ENCODE data around the gene TCFL5.
A peak's percentile ranks its signal among the peaks of the same experiment; 100 is the strongest.

TCFL5 gene

DNA sequence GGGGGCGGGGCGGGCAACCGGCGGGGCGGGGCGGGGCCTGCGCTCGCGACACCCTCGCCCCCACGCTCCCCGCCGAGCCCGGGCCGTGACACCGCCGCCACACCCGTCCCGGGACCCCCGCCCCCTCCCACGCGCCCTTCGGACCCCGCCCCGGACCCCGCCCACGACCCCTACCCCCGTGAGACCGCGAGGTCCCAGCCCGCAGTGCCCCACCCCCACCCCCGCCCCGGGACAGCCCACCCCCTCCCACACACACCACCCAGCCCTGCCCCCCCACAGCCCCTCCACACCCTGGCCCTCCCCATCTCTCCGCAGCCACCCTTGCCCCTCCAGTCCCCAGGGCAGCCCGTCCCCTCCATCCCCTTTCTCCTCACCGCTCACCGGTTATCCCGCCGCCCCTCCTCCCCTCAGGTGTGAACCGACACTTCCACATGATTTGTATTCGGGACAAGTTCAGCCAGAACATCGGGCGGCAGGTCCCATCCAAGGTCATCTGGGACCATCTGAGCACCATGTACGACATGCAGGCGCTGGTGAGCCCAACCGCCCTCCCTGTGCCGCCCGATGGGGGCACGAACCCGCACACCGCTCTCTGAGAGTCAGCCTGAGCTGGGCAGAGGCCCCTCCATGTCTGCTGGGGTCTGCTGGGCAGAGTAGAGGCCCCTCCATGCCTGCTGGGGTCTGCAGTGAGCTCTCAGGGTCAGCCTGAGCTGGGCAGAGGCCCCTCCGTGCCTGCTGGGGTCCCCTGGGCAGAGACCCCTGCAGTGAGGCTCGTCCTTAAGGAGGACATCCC lies 64.7 kb downstream of the TCFL5 start:
- TF ChIP-seq POLR2AphosphoS5 (IDR thresholded peaks at IDR 0.05; ENCODE audit: low read depth, low read length), result no peak
- TF ChIP-seq SIN3A (IDR thresholded peaks at IDR 0.05; ENCODE audit: borderline replicate concordance, insufficient read depth, low read length), result no peak
- TF ChIP-seq TAF1 (IDR thresholded peaks at IDR 0.05; ENCODE audit: borderline replicate concordance, insufficient read depth, low read length), result no peak
- TF ChIP-seq, protein P1, sequence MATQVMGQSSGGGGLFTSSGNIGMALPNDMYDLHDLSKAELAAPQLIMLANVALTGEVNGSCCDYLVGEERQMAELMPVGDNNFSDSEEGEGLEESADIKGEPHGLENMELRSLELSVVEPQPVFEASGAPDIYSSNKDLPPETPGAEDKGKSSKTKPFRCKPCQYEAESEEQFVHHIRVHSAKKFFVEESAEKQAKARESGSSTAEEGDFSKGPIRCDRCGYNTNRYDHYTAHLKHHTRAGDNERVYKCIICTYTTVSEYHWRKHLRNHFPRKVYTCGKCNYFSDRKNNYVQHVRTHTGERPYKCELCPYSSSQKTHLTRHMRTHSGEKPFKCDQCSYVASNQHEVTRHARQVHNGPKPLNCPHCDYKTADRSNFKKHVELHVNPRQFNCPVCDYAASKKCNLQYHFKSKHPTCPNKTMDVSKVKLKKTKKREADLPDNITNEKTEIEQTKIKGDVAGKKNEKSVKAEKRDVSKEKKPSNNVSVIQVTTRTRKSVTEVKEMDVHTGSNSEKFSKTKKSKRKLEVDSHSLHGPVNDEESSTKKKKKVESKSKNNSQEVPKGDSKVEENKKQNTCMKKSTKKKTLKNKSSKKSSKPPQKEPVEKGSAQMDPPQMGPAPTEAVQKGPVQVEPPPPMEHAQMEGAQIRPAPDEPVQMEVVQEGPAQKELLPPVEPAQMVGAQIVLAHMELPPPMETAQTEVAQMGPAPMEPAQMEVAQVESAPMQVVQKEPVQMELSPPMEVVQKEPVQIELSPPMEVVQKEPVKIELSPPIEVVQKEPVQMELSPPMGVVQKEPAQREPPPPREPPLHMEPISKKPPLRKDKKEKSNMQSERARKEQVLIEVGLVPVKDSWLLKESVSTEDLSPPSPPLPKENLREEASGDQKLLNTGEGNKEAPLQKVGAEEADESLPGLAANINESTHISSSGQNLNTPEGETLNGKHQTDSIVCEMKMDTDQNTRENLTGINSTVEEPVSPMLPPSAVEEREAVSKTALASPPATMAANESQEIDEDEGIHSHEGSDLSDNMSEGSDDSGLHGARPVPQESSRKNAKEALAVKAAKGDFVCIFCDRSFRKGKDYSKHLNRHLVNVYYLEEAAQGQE (IDR thresholded peaks at IDR 0.05; ENCODE audit: insufficient read depth in 1 of 2, low read depth in 2 of 2, low read length in 2 of 2), result no peak
- TF ChIP-seq FOXP2 (optimal IDR thresholded peaks at IDR 0.05; ENCODE audit: borderline replicate concordance, extremely low read depth, extremely low read length, insufficient read depth), result no peak

DNA sequence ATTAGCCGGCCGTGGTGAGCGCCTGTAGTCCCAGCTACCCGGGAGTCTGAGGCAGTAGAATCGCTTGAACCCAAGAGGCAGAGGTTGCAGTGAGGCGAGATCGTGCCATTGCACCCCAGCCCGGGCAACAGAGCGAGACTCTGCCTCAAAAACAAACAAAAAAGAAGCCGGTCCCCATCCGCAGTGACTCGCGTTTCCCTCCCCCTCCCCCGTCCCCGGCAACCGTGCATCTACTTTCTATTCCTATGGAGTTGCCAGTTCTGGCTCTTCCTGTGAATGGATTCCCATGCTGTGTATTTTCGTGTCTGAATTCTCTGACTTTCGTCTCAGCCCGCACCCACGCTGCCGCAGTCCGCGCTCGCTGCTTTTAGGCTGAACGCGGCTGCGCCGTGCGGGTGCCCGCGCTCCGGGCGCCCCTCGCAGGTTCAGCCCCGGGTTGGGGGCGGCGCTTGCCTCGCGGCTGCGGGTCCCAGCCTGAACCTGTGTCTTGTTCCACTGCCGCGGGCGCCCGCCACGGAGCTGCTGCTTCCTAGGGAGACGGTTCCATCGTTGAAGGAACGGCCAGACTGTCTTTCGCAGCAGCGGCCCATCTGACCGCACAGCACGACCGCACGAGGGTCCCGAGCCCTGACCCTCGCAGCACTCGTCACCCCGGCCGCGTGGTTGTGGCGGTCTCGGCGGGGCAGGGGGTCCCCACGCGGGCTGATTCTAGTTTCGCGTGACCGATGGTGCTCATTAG lies 66.4 kb downstream of the TCFL5 start:
- TF ChIP-seq, protein P1 (IDR thresholded peaks at IDR 0.05; ENCODE audit: insufficient read depth in 1 of 2, low read depth in 2 of 2, low read length in 2 of 2), result no peak
- TF ChIP-seq FOXP2 (optimal IDR thresholded peaks at IDR 0.05; ENCODE audit: borderline replicate concordance, extremely low read depth, extremely low read length, insufficient read depth) (no peak), TAF1 (IDR thresholded peaks at IDR 0.05; ENCODE audit: borderline replicate concordance, insufficient read depth, low read length) (no peak), SIN3A (IDR thresholded peaks at IDR 0.05; ENCODE audit: borderline replicate concordance, insufficient read depth, low read length) (no peak)

DNA sequence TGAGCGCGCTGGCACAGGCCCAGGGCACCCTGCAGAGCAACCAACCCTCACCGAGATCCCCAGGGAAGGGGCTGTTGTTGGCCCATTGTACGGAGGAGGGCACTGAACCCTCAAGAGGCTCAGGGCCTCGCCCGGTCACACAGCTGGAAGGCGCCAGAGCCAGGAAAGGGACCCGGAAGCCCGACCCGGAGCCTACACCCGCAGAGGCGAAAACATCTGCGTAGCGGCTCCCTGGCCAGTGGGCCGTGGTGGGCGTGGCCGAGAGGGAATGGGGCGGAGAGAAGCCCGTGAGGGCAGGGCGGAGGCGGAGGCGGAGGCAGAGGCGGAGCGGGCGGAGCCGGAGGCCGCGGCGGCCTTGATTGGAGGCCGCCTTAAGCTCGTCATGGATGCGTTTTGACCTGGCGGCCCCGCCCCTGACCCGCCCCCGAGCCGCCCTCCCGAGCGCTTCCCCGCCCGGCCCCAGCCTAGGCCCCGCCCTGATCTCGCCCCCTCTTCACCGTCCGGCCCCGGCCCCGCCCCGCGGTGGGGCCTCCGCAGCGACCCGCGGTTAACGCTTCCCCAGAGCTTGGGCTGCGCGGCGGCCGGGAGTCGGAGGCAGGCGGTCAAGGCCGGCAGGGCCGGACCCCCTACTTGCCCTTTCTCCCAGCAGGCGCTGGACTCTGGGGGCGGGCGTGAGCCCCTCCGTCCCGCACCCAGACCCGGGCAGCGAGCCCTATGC lies 67.5 kb downstream of the TCFL5 start:
- TF ChIP-seq POLR2AphosphoS5 (IDR thresholded peaks at IDR 0.05; ENCODE audit: low read depth, low read length) (peak; percentile 88), FOXP2 (optimal IDR thresholded peaks at IDR 0.05; ENCODE audit: borderline replicate concordance, extremely low read depth, extremely low read length, insufficient read depth) (no peak), TAF1 (IDR thresholded peaks at IDR 0.05; ENCODE audit: borderline replicate concordance, insufficient read depth, low read length) (peak; percentile 36; the same call in 1 of the 2 replicates), SIN3A (IDR thresholded peaks at IDR 0.05; ENCODE audit: borderline replicate concordance, insufficient read depth, low read length) (no peak)
- TF ChIP-seq, protein P1 (IDR thresholded peaks at IDR 0.05; ENCODE audit: insufficient read depth in 1 of 2, low read depth in 2 of 2, low read length in 2 of 2), result no peak

DNA sequence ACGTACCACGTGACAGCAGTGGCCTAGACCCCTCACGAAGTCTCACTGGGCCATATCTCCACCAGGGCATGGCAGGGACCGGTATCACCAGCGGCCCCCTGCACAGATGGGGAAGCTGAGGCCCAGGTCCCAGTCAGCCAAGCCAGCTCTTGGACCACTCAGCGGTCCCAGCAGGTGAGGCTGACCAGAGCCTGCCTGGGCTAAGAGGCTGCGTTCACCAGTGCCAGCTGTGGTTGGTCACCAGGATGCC lies 67.9 kb downstream of the TCFL5 start:
- TF ChIP-seq SIN3A (IDR thresholded peaks at IDR 0.05; ENCODE audit: borderline replicate concordance, insufficient read depth, low read length) (no peak), POLR2AphosphoS5 (IDR thresholded peaks at IDR 0.05; ENCODE audit: low read depth, low read length) (no peak), FOXP2 (optimal IDR thresholded peaks at IDR 0.05; ENCODE audit: borderline replicate concordance, extremely low read depth, extremely low read length, insufficient read depth) (no peak), TAF1 (IDR thresholded peaks at IDR 0.05; ENCODE audit: borderline replicate concordance, insufficient read depth, low read length) (no peak)
- TF ChIP-seq, protein P1 (IDR thresholded peaks at IDR 0.05; ENCODE audit: insufficient read depth in 1 of 2, low read depth in 2 of 2, low read length in 2 of 2), result no peak

Measured in PFSK-1 (cell line).